Glomerular endothelial cell (primary cell): ENCODE data around the gene TMEM207. TPM values are rescaled to one million over a fixed set of nuclear protein-coding genes. Genes with fewer than 3 reads are reported as not detected.
"Not testable (repeated sequence)": the region's sequence is repeated elsewhere in the genome, so short reads cannot be mapped to it uniquely, and the experiment has no call there.

Source experiments
- DNase-seq: peaks from one replicate; pipeline ENCODE4 v3.0.0-alpha.2; 2011; ENCODE audit warnings: low read depth, low spot score; ENCODE audit errors: extremely low read depth
- total RNA-seq: library from RNA; depleted of rRNA; stranded (reverse); fragments of >200 nt; gene quantifications from 2 replicates; pipeline ENCODE4 v1.2.3, GENCODE V29; 2015

TMEM207 gene
- total RNA-seq = not detected in 2 replicates

GRCh38 chr3:190449801-190450200 is at the start of gene TMEM207:
TMEM207 (minus strand) TSS chr3:190449901; CDS start chr3:190449809, 92 bp downstream.
- no peak for DNase-seq

DNA sequence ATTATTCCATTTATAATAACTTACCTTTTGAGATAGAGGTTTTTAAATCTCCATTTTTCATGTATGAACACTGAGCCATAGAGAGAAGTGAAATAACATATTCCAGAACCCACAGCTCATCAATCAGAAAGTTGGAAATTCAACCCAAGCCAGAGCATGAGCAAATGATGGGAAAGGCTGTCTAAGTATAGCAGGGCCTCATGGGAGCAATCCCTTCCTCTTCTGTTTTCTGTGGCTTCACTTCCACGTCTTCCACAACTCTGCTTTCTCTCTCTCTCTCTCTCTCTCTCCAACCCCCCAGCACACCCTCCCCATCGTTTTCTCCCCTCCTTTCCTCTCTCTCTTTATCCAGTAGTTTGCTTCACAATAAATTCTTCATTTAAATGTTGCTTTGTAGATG is 49.4 kb upstream of the TMEM207 start:
- no peak for DNase-seq

- no peak for DNase-seq
These were observed 48.6 kb upstream of the TMEM207 start for GRCh38 chr3:190498293-190498692.

DNA sequence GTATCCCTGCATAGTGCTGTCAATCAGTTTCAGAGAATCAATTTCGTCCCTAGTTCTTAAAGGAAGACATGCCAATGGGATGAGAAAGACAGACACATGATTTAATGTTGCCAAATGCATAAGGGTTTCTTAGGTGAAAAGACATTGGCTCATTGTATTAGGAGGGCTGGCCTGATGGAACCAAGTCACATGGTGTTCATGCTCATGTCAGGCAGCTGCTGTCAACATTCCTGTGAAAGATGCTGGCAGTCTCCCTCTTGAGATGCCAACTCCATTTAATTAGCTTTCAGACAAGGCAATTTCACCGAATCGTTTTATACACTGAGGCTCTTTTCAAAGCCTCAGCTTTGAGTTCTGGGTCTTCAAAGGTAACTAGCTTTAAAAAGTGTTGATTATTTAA is 48.1 kb upstream of the TMEM207 start:
- no peak for DNase-seq

DNA sequence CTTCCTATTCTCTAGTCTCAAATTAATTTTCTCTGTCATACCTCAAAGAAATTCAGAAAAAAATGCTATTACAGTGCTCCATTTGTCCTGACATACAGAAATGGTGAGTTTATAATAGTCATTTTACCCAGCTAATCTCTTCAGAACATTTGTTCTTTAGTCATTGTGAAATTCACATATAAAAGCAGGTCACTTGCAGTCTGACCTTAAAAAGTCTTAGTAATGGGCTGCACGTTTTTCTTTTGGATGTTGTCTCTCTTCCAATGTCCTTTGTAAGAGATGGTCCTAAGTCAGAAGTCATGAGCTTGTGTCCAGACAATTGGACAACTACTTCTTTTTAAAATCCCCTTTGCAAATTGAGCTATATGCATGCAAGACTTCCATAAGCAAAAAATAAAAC is 47.2 kb upstream of the TMEM207 start:
- DNase-seq = no peak

DNA sequence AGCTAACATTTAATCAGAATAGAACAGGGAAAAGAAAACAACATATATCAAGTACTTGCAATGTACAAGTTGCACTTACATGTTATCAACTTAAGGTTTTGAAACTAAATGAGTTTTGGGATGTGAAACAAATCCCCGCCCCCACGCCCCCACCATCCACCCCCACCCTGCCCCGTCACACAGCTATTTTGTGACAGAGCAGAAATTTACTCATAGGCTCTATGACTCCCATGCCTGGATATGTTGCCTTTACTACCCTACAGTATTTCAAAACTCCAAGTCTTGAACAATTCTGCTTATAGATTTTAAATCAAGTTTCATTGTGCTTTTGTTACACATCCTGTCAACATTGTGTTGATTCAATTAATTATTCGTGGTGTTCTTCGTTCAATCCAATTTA is 46.1 kb upstream of the TMEM207 start:
- no peak for DNase-seq

- DNase-seq = no peak
These were observed 45.7 kb upstream of the TMEM207 start for GRCh38 chr3:190495354-190495753.

- DNase-seq = no peak
These were observed 45.2 kb upstream of the TMEM207 start for GRCh38 chr3:190494907-190495306.

GRCh38 chr3:190492966-190493365 is 43.3 kb upstream of the TMEM207 start:
- DNase-seq = no peak

- no peak for DNase-seq
These were observed 42.4 kb upstream of the TMEM207 start for GRCh38 chr3:190492129-190492528.

DNA sequence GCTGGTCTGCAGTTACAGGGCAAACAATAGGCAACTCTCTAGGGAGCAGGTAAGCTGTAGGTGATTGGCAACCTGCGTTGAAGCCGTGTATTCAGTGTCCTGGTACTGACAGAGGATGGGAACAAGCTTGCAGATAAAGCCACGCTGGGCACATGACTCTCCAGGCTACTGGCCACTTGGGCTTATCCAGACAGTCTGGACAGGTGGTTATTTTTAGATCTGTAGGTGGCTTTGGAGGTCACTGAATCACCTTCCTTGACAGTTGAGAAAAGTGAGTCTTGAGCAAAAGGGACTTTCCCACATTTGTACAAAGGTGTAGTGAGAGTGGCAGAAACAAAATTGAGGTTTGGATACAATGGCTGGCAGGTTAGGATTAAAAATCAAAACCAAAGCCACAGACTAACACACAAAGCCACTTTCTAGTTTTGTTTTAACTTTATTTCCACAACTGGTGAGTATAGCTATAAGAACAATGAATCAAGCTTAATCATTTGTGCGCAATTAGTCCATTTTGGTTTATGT is 41.9 kb upstream of the TMEM207 start:
- no peak for DNase-seq

GRCh38 chr3:190486908-190487607 is 37.4 kb upstream of the TMEM207 start:
- no peak for DNase-seq

DNA sequence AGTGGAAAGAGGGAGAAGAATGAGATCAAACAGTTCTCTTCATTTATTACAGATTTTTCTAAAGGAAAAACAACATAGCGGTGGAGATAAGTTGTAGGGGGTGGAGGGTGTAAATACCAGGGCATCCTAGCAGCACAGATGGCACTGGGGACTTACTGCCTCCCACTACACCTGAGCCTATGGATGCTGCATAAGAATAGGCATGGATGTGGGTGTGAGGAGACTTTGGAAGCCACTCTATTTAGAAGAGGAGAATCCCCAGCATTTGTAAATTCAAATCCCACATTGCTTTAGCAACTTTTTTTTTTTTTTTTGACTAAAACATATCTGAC is 36.8 kb upstream of the TMEM207 start:
- DNase-seq = no peak

- DNase-seq = peak; percentile 51
These were observed 36.3 kb upstream of the TMEM207 start for GRCh38 chr3:190485830-190486532.

DNA sequence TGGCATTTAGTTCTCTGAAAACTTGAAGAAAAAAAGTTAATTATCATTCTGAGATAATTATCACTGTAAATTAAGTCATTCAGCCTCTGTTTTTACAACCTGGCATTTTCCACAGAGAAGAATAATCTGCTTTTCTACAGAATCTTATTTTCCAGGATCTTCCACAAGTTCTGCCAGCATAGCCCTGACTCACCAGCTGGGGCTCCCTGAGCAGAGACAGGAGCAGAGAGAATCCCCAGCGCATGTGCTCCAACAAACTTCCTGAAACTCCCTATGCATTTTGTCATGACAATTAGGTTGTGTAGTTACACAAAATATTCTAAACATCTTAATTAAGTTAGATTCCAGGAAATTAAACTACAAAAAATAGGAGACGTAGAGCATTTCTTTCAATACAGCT is 32.1 kb upstream of the TMEM207 start:
- no peak for DNase-seq

- DNase-seq = not testable (repeated sequence)
These were observed 23.6 kb upstream of the TMEM207 start for GRCh38 chr3:190473261-190473660.

- no peak for DNase-seq
These were observed 18.2 kb upstream of the TMEM207 start for GRCh38 chr3:190467922-190468321.

GRCh38 chr3:190458040-190458439 is 8.3 kb upstream of the TMEM207 start:
- no peak for DNase-seq

DNA sequence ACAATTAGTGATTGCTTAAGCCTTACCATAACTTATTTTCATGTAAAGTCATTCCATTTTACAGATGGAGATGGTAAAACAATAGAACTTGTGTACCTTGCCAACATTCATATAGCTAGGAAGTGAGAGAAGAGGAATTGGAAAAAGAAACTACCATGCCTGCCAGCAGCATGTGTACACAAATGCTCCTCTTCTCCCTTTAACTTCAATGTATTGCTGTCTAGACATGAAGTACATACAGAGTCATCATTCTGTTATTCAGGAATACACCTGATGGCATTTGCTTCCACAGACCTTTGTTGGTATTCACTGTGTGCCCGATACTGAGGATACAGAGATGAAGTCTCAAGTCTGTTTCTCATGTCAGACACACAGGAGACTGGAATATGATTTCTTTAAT is 7.1 kb upstream of the TMEM207 start:
- DNase-seq = no peak

- DNase-seq = no peak
These were observed 6.1 kb upstream of the TMEM207 start for GRCh38 chr3:190455828-190456227.

DNA sequence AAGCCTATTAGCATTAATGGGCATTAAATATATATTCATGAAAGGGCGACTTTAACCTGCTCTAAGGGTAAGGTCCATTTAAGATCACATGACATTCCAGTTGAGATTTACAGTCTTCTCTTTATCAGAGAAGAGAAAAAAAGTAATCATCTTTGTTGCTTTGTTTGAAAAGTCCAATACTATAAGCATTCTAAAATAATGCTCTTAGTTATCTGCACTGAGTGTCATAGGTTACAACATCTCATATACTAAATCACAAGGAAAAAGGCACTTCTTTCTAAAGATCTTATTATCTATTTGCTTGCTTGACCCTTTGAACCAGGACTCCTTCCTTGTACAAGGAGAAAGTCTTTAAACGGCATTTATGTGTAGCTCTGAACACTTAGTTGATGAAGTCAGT is 1.4 kb downstream of the TMEM207 start:
- DNase-seq = no peak

- no peak for DNase-seq
These were observed 3.0 kb downstream of the TMEM207 start for GRCh38 chr3:190446573-190447279.
